ENCODE results near the gene DCAF11. TPM values are rescaled to one million over a fixed set of nuclear protein-coding genes. Genes with fewer than 3 reads are reported as not detected.

The DCAF11 gene
- total RNA-seq, 6 donors from 2014 or later, result 68.4 to 138 (median 95.0) TPM

DNA sequence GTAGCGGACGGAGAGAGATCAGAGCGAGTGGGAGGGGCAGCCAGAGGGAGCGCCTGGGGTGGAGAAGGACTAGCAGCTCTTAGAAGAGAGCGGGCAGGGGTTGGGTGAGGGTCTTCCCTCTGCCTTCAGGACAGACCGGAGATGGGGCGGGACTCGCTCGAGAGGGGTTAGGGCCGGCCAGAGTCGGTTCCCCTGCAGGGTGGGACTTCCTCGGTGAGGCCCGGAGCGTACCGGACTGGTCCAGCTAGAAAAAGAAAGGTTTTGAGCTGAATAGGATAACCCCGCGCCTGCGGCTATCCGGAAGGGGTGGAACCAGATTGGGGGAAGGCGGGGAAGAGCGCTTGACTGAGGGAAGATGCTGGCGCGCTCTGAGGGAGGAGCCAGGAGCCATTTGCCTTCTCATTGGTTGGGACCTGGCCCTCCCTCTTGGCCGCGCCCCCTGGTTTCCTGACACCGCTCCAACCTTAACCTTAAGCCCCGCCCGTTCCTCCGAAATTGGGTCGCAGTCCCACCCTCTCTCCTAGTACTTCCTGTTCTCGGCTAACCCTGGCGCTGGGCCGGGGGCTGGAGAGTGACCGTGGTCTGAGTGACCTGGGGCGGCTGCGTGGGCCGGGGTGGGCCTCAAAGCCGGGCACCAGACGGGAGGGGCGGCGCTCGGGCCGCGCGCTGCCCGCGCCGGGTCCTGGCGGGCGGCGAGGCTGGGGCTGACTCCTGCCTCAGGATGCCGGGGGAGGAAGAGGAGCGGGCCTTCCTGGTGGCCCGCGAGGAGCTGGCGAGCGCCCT, 32.6 kb downstream of the DCAF11 start, which contains the start of gene RNF31:
TSS of gene RNF31 (plus strand) at position 521 of the 783 bp plus-strand sequence. CDS start at position 722, 201 bp downstream.
- peaks cover 22 to 41% (median 25%) of the 10 kb centered on the region in 4 donors for H3K4me1 ChIP-seq
- peak within 1 kb of the TSS; percentile 87 to 96 (median 92) for H3K27ac ChIP-seq
- peak; percentile 97 to 98 for ATAC-seq (ENCODE audit: low FRiP score in 2 of 2)
- peaks cover 29 to 45% (median 37%) of the 10 kb centered on the region in 4 donors for H3K36me3 ChIP-seq
- TF ChIP-seq POLR2AphosphoS5 (IDR thresholded peaks at IDR 0.05) (peak; percentile 48 to 74), EP300 (IDR thresholded peaks at IDR 0.05) (no peak), POLR2A (IDR thresholded peaks at IDR 0.05) (peak in 3 of 4 donors; percentile 43 to 71 (median 70))
- TF ChIP-seq, protein P1, sequence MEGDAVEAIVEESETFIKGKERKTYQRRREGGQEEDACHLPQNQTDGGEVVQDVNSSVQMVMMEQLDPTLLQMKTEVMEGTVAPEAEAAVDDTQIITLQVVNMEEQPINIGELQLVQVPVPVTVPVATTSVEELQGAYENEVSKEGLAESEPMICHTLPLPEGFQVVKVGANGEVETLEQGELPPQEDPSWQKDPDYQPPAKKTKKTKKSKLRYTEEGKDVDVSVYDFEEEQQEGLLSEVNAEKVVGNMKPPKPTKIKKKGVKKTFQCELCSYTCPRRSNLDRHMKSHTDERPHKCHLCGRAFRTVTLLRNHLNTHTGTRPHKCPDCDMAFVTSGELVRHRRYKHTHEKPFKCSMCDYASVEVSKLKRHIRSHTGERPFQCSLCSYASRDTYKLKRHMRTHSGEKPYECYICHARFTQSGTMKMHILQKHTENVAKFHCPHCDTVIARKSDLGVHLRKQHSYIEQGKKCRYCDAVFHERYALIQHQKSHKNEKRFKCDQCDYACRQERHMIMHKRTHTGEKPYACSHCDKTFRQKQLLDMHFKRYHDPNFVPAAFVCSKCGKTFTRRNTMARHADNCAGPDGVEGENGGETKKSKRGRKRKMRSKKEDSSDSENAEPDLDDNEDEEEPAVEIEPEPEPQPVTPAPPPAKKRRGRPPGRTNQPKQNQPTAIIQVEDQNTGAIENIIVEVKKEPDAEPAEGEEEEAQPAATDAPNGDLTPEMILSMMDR (IDR thresholded peaks at IDR 0.05), result no peak
- H3K4me3 ChIP-seq, result peak within 1 kb of the TSS; percentile 67 to 99 (median 93)
- DNase-seq, result peak; percentile 94 to 99
- no peaks in the 10 kb centered on the region for H3K27me3 ChIP-seq
- no peaks in the 10 kb centered on the region for H3K9me3 ChIP-seq
- 0 to 1% methylated on average over 10 to 39 of the region's 57 CpGs for WGBS, 2 donors

DNA sequence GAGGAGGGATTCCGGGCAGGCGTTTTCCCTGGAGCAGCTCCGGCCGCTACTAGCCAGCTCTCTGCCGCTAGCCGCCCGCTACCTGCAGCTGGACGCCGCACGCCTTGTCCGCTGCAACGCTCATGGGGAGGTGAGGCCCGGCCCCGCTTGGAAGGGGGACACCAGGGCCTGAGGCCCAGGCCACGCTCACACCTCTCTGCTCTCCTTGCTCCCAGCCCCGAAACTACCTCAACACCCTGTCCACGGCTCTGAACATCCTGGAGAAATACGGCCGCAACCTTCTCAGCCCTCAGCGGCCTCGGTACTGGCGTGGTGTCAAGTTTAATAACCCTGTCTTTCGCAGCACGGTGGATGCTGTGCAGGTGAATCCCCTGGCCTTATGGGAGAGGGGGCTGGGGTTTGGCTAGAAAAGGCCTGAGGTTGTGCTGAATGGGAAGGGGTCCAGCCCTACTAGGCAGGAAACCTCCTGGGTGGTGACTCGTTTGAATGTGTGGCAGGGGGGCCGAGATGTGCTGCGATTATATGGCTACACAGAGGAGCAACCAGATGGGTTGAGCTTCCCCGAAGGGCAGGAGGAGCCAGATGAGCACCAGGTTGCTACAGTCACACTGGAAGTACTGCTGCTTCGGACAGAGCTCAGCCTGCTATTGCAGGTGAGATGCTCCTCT, 33.3 kb downstream of the DCAF11 start:
- Histone ChIP-seq H3K4me1 (peaks cover 19 to 37% (median 23%) of the 10 kb centered on the region in 4 donors), H3K27me3 (no peaks in the 10 kb centered on the region), H3K36me3 (peaks cover 29 to 52% (median 43%) of the 10 kb centered on the region in 4 donors), H3K4me3 (peak overlapping the region; percentile 67 to 99 (median 93)), H3K9me3 (no peaks in the 10 kb centered on the region), H3K27ac (peak overlapping the region; percentile 87 to 96 (median 91))
- no peak for DNase-seq
- no peak for TF ChIP-seq EP300 (IDR thresholded peaks at IDR 0.05)
- TF ChIP-seq, protein P1 (IDR thresholded peaks at IDR 0.05), result no peak
- WGBS, 2 donors, result 10 to 13% methylated on average over 12 to 17 of the region's 29 CpGs
- no peak for ATAC-seq (ENCODE audit: low FRiP score in 2 of 2)

DNA sequence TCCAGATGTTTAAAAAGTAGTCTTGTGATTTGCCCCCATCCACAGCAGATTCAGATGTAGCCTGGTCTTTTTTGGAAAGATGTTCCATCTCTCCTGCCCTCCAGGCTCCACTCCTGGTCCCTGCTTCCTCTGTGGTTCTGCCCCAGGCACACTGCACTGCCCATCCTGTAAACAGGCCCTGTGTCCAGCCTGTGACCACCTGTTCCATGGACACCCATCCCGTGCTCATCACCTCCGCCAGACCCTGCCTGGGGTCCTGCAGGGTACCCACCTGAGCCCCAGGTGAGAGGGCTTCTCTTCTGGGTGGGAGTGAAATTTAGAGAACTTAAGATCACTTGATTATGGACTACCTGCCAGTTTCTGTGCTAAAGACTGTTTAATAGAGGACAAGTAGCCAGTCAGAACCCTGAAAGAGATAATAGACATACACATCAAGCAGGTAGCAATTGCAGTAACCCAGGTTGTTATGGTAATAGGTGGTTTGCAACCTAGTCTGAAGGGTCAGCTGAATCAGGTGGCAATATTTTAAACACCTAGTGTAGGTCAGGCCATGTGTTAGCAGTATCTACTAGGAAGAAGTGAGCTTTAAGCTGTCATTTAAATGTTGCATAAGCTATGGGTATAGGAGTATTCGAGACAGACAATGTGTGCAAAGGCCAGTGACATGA, 34.9 kb downstream of the DCAF11 start:
- no peak for ATAC-seq (ENCODE audit: low FRiP score in 2 of 2)
- Histone ChIP-seq H3K27me3 (no peaks in the 10 kb centered on the region), H3K9me3 (no peaks in the 10 kb centered on the region), H3K27ac (no peak overlapping the region), H3K4me3 (no peak overlapping the region), H3K36me3 (peaks cover 28 to 58% (median 43%) of the 10 kb centered on the region in 4 donors), H3K4me1 (peaks cover 19 to 37% (median 23%) of the 10 kb centered on the region in 4 donors)
- no peak for DNase-seq
- WGBS, 2 donors, result 97 to 100% methylated on average over 3 of the region's 3 CpGs
- no peak for TF ChIP-seq POLR2A (IDR thresholded peaks at IDR 0.05)
- no peak for TF ChIP-seq POLR2AphosphoS5 (IDR thresholded peaks at IDR 0.05)
- TF ChIP-seq, protein P1 (IDR thresholded peaks at IDR 0.05), result no peak
- TF ChIP-seq EP300 (IDR thresholded peaks at IDR 0.05), result no peak

DNA sequence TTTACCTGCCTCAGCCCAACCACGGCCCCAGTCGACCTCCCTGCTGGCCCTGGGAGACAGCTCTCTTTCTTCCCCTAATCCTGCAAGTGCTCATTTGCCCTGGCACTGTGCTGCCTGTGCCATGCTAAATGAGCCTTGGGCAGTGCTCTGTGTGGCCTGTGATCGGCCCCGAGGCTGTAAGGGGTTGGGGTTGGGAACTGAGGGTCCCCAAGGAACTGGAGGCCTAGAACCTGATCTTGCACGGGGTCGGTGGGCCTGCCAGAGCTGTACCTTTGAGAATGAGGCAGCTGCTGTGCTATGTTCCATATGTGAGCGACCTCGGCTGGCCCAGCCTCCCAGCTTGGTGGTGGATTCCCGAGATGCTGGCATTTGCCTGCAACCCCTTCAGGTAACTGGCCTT, 35.5 kb downstream of the DCAF11 start:
- peaks cover 15 to 37% (median 20%) of the 10 kb centered on the region in 4 donors for H3K4me1 ChIP-seq
- H3K27ac ChIP-seq, result no peak overlapping the region
- peaks cover 31 to 64% (median 48%) of the 10 kb centered on the region in 4 donors for H3K36me3 ChIP-seq
- H3K9me3 ChIP-seq, result no peaks in the 10 kb centered on the region
- no peak for TF ChIP-seq EP300 (IDR thresholded peaks at IDR 0.05)
- TF ChIP-seq, protein P1 (IDR thresholded peaks at IDR 0.05), result no peak
- no peak for TF ChIP-seq POLR2AphosphoS5 (IDR thresholded peaks at IDR 0.05)
- no peak for DNase-seq
- ATAC-seq (ENCODE audit: low FRiP score in 2 of 2), result no peak
- 93 to 98% methylated on average over 5 to 9 of the region's 9 CpGs for WGBS, 2 donors
- H3K27me3 ChIP-seq, result no peaks in the 10 kb centered on the region
- H3K4me3 ChIP-seq, result no peak overlapping the region

Measured in upper lobe of left lung (tissue), 6 donors.